HEK293 (cell line): ENCODE data around the gene GEMIN7.
A peak's percentile ranks its signal among the peaks of the same experiment; 100 is the strongest.

Experiments used
- CTCF ChIA-PET: fragments of 350-600 bp; formaldehyde crosslinking; extraction: SDS; loops from one replicate; lab custom pipeline; 2021; ENCODE audit warnings: antibody characterized with exemption; lab: Yijun Ruan, JAX
- POLR2A ChIA-PET: fragments of 300-600 bp; formaldehyde crosslinking; extraction: SDS; loops from one replicate; lab custom pipeline; 2020; ENCODE audit warnings: antibody characterized with exemption, inconsistent platforms; lab: Yijun Ruan, JAX
- H3K27ac ChIP-seq: fragments of 200-500 bp; sonication (Bioruptor generic); 2 replicates; pipeline ENCODE4 v1.5.1; 2014; ENCODE audit warnings: low read depth, low read length, control low read depth, inconsistent platforms; ENCODE audit errors: extremely low read depth
- H3K36me3 ChIP-seq, 2 experiments: fragments of 200-500 bp in 1 of 2; sonication (Bioruptor generic) in 1 of 2; 1 replicate in 1 of 2; 2 replicates in 1 of 2; pipeline ENCODE4 v1.5.1; 2014 to 2017; ENCODE audit warnings: inconsistent platforms in 2 of 2, low read length in 2 of 2; ENCODE audit not compliant: control insufficient read depth in 2 of 2, insufficient read depth in 1 of 2
- H3K4me1 ChIP-seq: fragments of 200-500 bp; sonication (Bioruptor generic); 2 replicates; pipeline ENCODE4 v1.5.1; 2014; ENCODE audit warnings: mild to moderate bottlenecking, low read length, inconsistent platforms; ENCODE audit not compliant: control insufficient read depth, insufficient read depth
- H3K4me3 ChIP-seq: 2 replicates; pipeline ENCODE4 v1.5.1; 2011; ENCODE audit warnings: low read depth, mild to moderate bottlenecking, control low read depth, low read length, moderate library complexity
- H3K9me3 ChIP-seq: fragments of 200-500 bp; sonication (Bioruptor generic); 2 replicates; pipeline ENCODE4 v1.5.1; 2014; ENCODE audit warnings: low read depth, low read length, inconsistent platforms; ENCODE audit not compliant: control insufficient read depth, insufficient read depth
- EGR2 ChIP-seq: fragments of 450-650 bp; formaldehyde crosslinking; IDR thresholded peaks from 2 replicates; pipeline ENCODE4 v1.5.1; 2016; ENCODE audit warnings: low read depth, missing biosample characterization, missing genetic modification characterization
- GLI4 ChIP-seq: fragments of 450-650 bp; formaldehyde crosslinking; IDR thresholded peaks from 2 replicates; pipeline ENCODE4 v1.5.1; 2016; ENCODE audit warnings: missing biosample characterization, missing genetic modification characterization
- REPIN1 ChIP-seq: fragments of 450-650 bp; formaldehyde crosslinking; IDR thresholded peaks from 2 replicates; pipeline ENCODE4 v1.5.1; 2017; ENCODE audit warnings: missing biosample characterization, missing genetic modification characterization, low read depth
- SCRT1 ChIP-seq: fragments of 450-650 bp; formaldehyde crosslinking; IDR thresholded peaks from 2 replicates; pipeline ENCODE4 v1.5.1; 2016; ENCODE audit warnings: missing biosample characterization, missing genetic modification characterization, borderline replicate concordance
- TSHZ1 ChIP-seq: fragments of 450-650 bp; formaldehyde crosslinking; IDR thresholded peaks from 2 replicates; pipeline ENCODE4 v1.5.1; 2016; ENCODE audit warnings: missing biosample characterization, missing genetic modification characterization, borderline replicate concordance
- ZFHX2 ChIP-seq: fragments of 450-650 bp; formaldehyde crosslinking; conservative IDR thresholded peaks from 2 replicates; pipeline ENCODE4 v1.5.1; 2016; ENCODE audit warnings: missing biosample characterization, missing genetic modification characterization
- ZNF174 ChIP-seq: fragments of 450-650 bp; formaldehyde crosslinking; IDR thresholded peaks from 2 replicates; pipeline ENCODE4 v1.5.0; 2017; ENCODE audit warnings: missing biosample characterization, mild to moderate bottlenecking, missing genetic modification characterization
- ZNF23 ChIP-seq: fragments of 450-650 bp; formaldehyde crosslinking; IDR thresholded peaks from 2 replicates; pipeline ENCODE4 v1.5.1; 2016; ENCODE audit warnings: missing biosample characterization, missing genetic modification characterization, borderline replicate concordance
- ZNF24 ChIP-seq: fragments of 450-650 bp; formaldehyde crosslinking; IDR thresholded peaks from 2 replicates; pipeline ENCODE4 v1.5.1; 2016; ENCODE audit warnings: missing biosample characterization, missing genetic modification characterization
- ZNF266 ChIP-seq: fragments of 450-650 bp; formaldehyde crosslinking; IDR thresholded peaks from 2 replicates; pipeline ENCODE4 v1.5.1; 2016; ENCODE audit warnings: missing biosample characterization, missing genetic modification characterization, low read depth
- ZNF311 ChIP-seq: fragments of 450-650 bp; formaldehyde crosslinking; IDR thresholded peaks from 2 replicates; pipeline ENCODE4 v1.5.1; 2017; ENCODE audit warnings: missing biosample characterization, missing genetic modification characterization, borderline replicate concordance
- ZNF324 ChIP-seq: fragments of 450-650 bp; formaldehyde crosslinking; IDR thresholded peaks from 2 replicates; pipeline ENCODE4 v1.5.1; 2016; ENCODE audit warnings: missing biosample characterization, missing genetic modification characterization
- ZNF350 ChIP-seq: fragments of 450-650 bp; formaldehyde crosslinking; IDR thresholded peaks from 2 replicates; pipeline ENCODE4 v1.5.0; 2017; ENCODE audit warnings: missing biosample characterization, mild to moderate bottlenecking, missing genetic modification characterization
- ZNF37A ChIP-seq: fragments of 450-650 bp; IDR thresholded peaks from 2 replicates; pipeline ENCODE4 v1.5.1; 2018; ENCODE audit warnings: missing biosample characterization, missing genetic modification characterization
- ZNF433 ChIP-seq: fragments of 450-650 bp; formaldehyde crosslinking; IDR thresholded peaks from 2 replicates; pipeline ENCODE4 v1.5.1; 2016; ENCODE audit warnings: missing biosample characterization, missing genetic modification characterization, low read depth
- ZNF549 ChIP-seq: fragments of 450-650 bp; IDR thresholded peaks from 2 replicates; pipeline ENCODE4 v1.5.1; 2018; ENCODE audit warnings: missing biosample characterization, missing genetic modification characterization, mild to moderate bottlenecking, inconsistent platforms, moderate library complexity
- ZNF571 ChIP-seq: fragments of 450-650 bp; formaldehyde crosslinking; IDR thresholded peaks from 2 replicates; pipeline ENCODE4 v1.5.0; 2017; ENCODE audit warnings: missing biosample characterization, missing genetic modification characterization
- ZNF600 ChIP-seq: fragments of 450-650 bp; formaldehyde crosslinking; IDR thresholded peaks from 2 replicates; pipeline ENCODE4 v1.5.1; 2016; ENCODE audit warnings: missing biosample characterization, missing genetic modification characterization
- ZNF610 ChIP-seq: fragments of 450-650 bp; formaldehyde crosslinking; IDR thresholded peaks from 2 replicates; pipeline ENCODE4 v1.5.1; 2016; ENCODE audit warnings: missing biosample characterization, missing genetic modification characterization, borderline replicate concordance
- ZNF623 ChIP-seq: fragments of 450-650 bp; formaldehyde crosslinking; IDR thresholded peaks from 2 replicates; pipeline ENCODE4 v1.5.1; 2016; ENCODE audit warnings: missing biosample characterization, missing genetic modification characterization
- ZNF624 ChIP-seq: fragments of 450-650 bp; formaldehyde crosslinking; IDR thresholded peaks from 2 replicates; pipeline ENCODE4 v1.5.1; 2017; ENCODE audit warnings: missing biosample characterization, missing genetic modification characterization
- ZNF707 ChIP-seq: fragments of 450-650 bp; formaldehyde crosslinking; IDR thresholded peaks from 2 replicates; pipeline ENCODE4 v1.5.1; 2016; ENCODE audit warnings: missing biosample characterization, missing genetic modification characterization
- ZNF777 ChIP-seq: fragments of 450-650 bp; formaldehyde crosslinking; IDR thresholded peaks from 2 replicates; pipeline ENCODE4 v1.5.1; 2017; ENCODE audit warnings: missing biosample characterization, missing genetic modification characterization, borderline replicate concordance
- ZSCAN5A ChIP-seq: fragments of 450-650 bp; formaldehyde crosslinking; IDR thresholded peaks from 2 replicates; pipeline ENCODE4 v1.5.1; 2016; ENCODE audit warnings: missing biosample characterization, missing genetic modification characterization
- TF ChIP-seq, protein P1 (sequence below): fragments of 450-650 bp; formaldehyde crosslinking; IDR thresholded peaks from 2 replicates; pipeline ENCODE4 v1.5.1; 2016; ENCODE audit warnings: missing biosample characterization, missing genetic modification characterization
- TF ChIP-seq, protein P2 (sequence below): fragments of 450-650 bp; formaldehyde crosslinking; IDR thresholded peaks from 2 replicates; pipeline ENCODE4 v1.5.1; 2016; ENCODE audit warnings: missing biosample characterization, missing genetic modification characterization
- TF ChIP-seq, protein P3 (sequence below): fragments of 450-650 bp; formaldehyde crosslinking; IDR thresholded peaks from 2 replicates; pipeline ENCODE4 v1.5.1; 2017; ENCODE audit warnings: missing biosample characterization, missing genetic modification characterization

Gene GEMIN7, protein sequence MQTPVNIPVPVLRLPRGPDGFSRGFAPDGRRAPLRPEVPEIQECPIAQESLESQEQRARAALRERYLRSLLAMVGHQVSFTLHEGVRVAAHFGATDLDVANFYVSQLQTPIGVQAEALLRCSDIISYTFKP

DNA sequence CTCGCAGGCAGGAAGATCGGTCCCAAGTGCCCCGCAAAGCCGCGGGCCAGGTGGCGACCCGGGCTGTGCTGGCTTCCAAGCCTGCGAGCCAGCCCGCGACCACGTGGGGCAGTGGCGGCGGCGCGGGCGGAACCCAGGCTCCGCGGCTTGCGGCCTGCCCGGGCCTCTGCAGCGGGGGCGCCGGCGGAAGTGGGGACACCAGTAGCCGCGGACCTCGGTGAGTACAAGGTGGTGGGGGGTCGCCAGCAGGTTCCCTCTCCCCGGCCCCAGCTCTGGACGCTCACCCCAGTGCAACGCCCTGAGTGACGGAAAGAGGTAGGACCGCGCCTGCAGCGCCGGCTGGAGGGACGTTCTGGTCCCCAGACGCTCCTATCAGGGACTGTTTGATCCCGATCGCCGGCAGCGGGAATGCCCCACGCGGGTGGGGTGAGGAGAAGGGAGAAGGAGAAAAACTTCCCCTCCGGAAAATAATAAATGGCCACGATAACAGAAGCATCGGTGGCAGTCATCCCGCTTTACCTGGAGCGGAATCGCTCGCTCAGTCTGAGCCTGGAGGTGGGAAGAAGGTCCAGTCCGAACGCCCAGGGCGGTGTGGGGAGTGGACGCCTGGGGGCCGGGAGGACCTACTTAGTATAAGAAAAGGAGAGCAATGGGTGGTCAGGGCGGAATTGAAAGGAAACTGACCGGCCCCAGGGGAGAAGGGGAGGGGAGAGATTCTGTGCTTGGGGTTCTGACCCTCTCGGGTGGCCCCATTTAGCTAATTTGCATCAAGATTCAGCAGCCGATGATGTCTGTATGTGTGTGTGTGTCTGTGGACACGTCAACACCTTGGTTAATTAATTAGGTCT is at the start of gene GEMIN7:
Gene GEMIN7, plus strand, starts transcription at position 198 of the 848 bp plus-strand sequence. CDS start 10,855 bp downstream, outside the sequence.
- Histone ChIP-seq H3K9me3 (no peaks in the 10 kb centered on the region), H3K36me3 (peaks cover 12 to 23% of the 10 kb centered on the region in 2 experiments; a peak in 2 of 3 replicates), H3K4me3 (peak within 1 kb of the TSS; percentile 75), H3K27ac (peak within 1 kb of the TSS; percentile 62; the same call in 1 of the 2 replicates), H3K4me1 (peaks cover 18% of the 10 kb centered on the region)
- POLR2A ChIA-PET, result interaction anchor here (0.6 to 3.5 kb wide), 8 partner anchors 10 to 206 kb away, joined by 3 to 45 read pairs (median 6); partner anchors contain the start of genes BLOC1S3, CLASRP, PPP1R37 and TRAPPC6A
- CTCF ChIA-PET, result interaction anchor here (0.6 to 2.9 kb wide), 5 partner anchors 11 to 90 kb away, joined by 3 to 13 read pairs (median 4); no protein-coding TSS in a partner anchor
- TF ChIP-seq ZNF324 (tag by site-specific recombination) (no peak), ZNF777 (tag by site-specific recombination) (no peak), ZNF23 (tag by site-specific recombination) (no peak), ZNF350 (tag by site-specific recombination) (no peak; the same call in 1 of the 2 replicates), ZNF266 (tag by site-specific recombination) (no peak), ZNF311 (no peak), ZSCAN5A (tag by site-specific recombination) (0 out of 2 replicates have a peak, but pooled peaks have one; percentile 45), ZNF707 (tag by site-specific recombination) (no peak), ZNF174 (tag by site-specific recombination) (peak; percentile 86; the same call in 1 of the 2 replicates), ZNF549 (tag by site-specific recombination) (no peak), ZNF37A (tag by site-specific recombination) (0 out of 2 replicates have a peak, but pooled peaks have one; percentile 44), EGR2 (tag by site-specific recombination) (no peak), ZNF624 (tag by site-specific recombination) (no peak), ZNF571 (tag by site-specific recombination) (no peak), TSHZ1 (tag by site-specific recombination) (no peak), SCRT1 (no peak), ZNF600 (tag by site-specific recombination) (no peak; the same call in none of the 2 replicates), GLI4 (tag by site-specific recombination) (0 out of 2 replicates have a peak, but pooled peaks have one; percentile 42), ZNF433 (tag by site-specific recombination) (no peak), ZNF610 (tag by site-specific recombination) (no peak), REPIN1 (tag by site-specific recombination) (no peak), ZFHX2 (tag by site-specific recombination) (peak; percentile 49), ZNF623 (tag by site-specific recombination) (no peak), ZNF24 (tag by site-specific recombination) (no peak)
- TF ChIP-seq, protein P1, sequence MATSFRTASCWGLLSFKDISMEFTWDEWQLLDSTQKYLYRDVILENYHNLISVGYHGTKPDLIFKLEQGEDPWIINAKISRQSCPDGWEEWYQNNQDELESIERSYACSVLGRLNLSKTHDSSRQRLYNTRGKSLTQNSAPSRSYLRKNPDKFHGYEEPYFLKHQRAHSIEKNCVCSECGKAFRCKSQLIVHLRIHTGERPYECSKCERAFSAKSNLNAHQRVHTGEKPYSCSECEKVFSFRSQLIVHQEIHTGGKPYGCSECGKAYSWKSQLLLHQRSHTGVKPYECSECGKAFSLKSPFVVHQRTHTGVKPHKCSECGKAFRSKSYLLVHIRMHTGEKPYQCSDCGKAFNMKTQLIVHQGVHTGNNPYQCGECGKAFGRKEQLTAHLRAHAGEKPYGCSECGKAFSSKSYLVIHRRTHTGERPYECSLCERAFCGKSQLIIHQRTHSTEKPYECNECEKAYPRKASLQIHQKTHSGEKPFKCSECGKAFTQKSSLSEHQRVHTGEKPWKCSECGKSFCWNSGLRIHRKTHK (tag by site-specific recombination), result no peak
- TF ChIP-seq, protein P2, sequence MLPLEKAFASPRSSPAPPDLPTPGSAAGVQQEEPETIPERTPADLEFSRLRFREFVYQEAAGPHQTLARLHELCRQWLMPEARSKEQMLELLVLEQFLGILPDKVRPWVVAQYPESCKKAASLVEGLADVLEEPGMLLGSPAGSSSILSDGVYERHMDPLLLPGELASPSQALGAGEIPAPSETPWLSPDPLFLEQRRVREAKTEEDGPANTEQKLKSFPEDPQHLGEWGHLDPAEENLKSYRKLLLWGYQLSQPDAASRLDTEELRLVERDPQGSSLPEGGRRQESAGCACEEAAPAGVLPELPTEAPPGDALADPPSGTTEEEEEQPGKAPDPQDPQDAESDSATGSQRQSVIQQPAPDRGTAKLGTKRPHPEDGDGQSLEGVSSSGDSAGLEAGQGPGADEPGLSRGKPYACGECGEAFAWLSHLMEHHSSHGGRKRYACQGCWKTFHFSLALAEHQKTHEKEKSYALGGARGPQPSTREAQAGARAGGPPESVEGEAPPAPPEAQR, result peak; percentile 86; the same call in 1 of the 2 replicates
- TF ChIP-seq, protein P3, sequence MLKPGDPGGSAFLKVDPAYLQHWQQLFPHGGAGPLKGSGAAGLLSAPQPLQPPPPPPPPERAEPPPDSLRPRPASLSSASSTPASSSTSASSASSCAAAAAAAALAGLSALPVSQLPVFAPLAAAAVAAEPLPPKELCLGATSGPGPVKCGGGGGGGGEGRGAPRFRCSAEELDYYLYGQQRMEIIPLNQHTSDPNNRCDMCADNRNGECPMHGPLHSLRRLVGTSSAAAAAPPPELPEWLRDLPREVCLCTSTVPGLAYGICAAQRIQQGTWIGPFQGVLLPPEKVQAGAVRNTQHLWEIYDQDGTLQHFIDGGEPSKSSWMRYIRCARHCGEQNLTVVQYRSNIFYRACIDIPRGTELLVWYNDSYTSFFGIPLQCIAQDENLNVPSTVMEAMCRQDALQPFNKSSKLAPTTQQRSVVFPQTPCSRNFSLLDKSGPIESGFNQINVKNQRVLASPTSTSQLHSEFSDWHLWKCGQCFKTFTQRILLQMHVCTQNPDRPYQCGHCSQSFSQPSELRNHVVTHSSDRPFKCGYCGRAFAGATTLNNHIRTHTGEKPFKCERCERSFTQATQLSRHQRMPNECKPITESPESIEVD (tag by site-specific recombination), result no peak
